BLaER1 (cell line): ENCODE results near the gene CEP97.

Experiments
- H3K27ac ChIP-seq: shearing (Covaris generic); formaldehyde crosslinking; 2 replicates; pipeline ENCODE4 v1.8.1; 2022
- H3K27me3 ChIP-seq: shearing (Covaris generic); formaldehyde crosslinking; 2 replicates; pipeline ENCODE4 v1.8.1; 2022
- H3K36me3 ChIP-seq: shearing (Covaris generic); formaldehyde crosslinking; 2 replicates; pipeline ENCODE4 v1.8.1; 2022
- H3K4me1 ChIP-seq: shearing (Covaris generic); formaldehyde crosslinking; 2 replicates; pipeline ENCODE4 v1.8.1; 2022
- H3K4me2 ChIP-seq: shearing (Covaris generic); formaldehyde crosslinking; 2 replicates; pipeline ENCODE4 v1.8.1; 2022
- H3K4me3 ChIP-seq: shearing (Covaris generic); formaldehyde crosslinking; 2 replicates; pipeline ENCODE4 v1.8.1; 2022
- H3K9ac ChIP-seq: shearing (Covaris generic); formaldehyde crosslinking; 2 replicates; pipeline ENCODE4 v1.8.1; 2022
- H3K9me3 ChIP-seq: shearing (Covaris generic); formaldehyde crosslinking; 2 replicates; pipeline ENCODE4 v1.8.1; 2022
- H4K20me1 ChIP-seq: shearing (Covaris generic); formaldehyde crosslinking; 2 replicates; pipeline ENCODE4 v1.8.1; 2022
- Cebpa-rat ChIP-seq: shearing (Covaris generic); IDR thresholded peaks from 2 replicates; pipeline ENCODE4 v1.8.1; 2022

The CEP97 gene

GRCh38 chr3:101778385-101779046 lies 54.1 kb downstream of the CEP97 start:
- no peaks in the 10 kb centered on the region for H3K27me3 ChIP-seq
- peak overlapping the region; percentile 80 for H3K9ac ChIP-seq
- H3K27ac ChIP-seq = peak overlapping the region; percentile 73
- peaks cover 11% of the 10 kb centered on the region for H3K36me3 ChIP-seq
- peaks cover 24% of the 10 kb centered on the region for H3K4me1 ChIP-seq
- peak overlapping the region; percentile 82 for H3K4me3 ChIP-seq
- no peaks in the 10 kb centered on the region for H4K20me1 ChIP-seq
- peak overlapping the region; percentile 80 for H3K4me2 ChIP-seq
- no peaks in the 10 kb centered on the region for H3K9me3 ChIP-seq
- TF ChIP-seq Cebpa-rat = no peak

- H3K4me3 ChIP-seq = peak within 1 kb of the TSS; percentile 82
- H4K20me1 ChIP-seq = no peaks in the 10 kb centered on the region
- TF ChIP-seq Cebpa-rat = no peak
- no peaks in the 10 kb centered on the region for H3K27me3 ChIP-seq
- H3K4me1 ChIP-seq = peaks cover 24% of the 10 kb centered on the region
- H3K9ac ChIP-seq = peak within 1 kb of the TSS; percentile 80
- peak within 1 kb of the TSS; percentile 80 for H3K4me2 ChIP-seq
- no peaks in the 10 kb centered on the region for H3K9me3 ChIP-seq
- H3K27ac ChIP-seq = peak within 1 kb of the TSS; percentile 73
- peaks cover 18% of the 10 kb centered on the region for H3K36me3 ChIP-seq
Observed at GRCh38 chr3:101779047-101779821, 54.8 kb downstream of the CEP97 start, which contains the start of gene NXPE3. Gene NXPE3 (plus strand): TSS chr3:101779211. CDS start chr3:101785597, 6,386 bp downstream.

GRCh38 chr3:101779822-101780381 lies 55.5 kb downstream of the CEP97 start:
- H3K9ac ChIP-seq = peak overlapping the region; percentile 80
- no peaks in the 10 kb centered on the region for H3K27me3 ChIP-seq
- H4K20me1 ChIP-seq = no peaks in the 10 kb centered on the region
- H3K9me3 ChIP-seq = no peaks in the 10 kb centered on the region
- peak overlapping the region; percentile 82 for H3K4me3 ChIP-seq
- H3K36me3 ChIP-seq = peaks cover 25% of the 10 kb centered on the region
- no peak overlapping the region for H3K27ac ChIP-seq
- H3K4me2 ChIP-seq = peak overlapping the region; percentile 80
- H3K4me1 ChIP-seq = peaks cover 24% of the 10 kb centered on the region
- no peak for TF ChIP-seq Cebpa-rat

GRCh38 chr3:101780661-101781060 lies 56.2 kb downstream of the CEP97 start:
- H3K27me3 ChIP-seq = no peaks in the 10 kb centered on the region
- no peak overlapping the region for H3K9ac ChIP-seq

GRCh38 chr3:101781166-101781565 lies 56.8 kb downstream of the CEP97 start:
- H3K36me3 ChIP-seq = peaks cover 36% of the 10 kb centered on the region
- no peaks in the 10 kb centered on the region for H3K9me3 ChIP-seq
- H4K20me1 ChIP-seq = no peaks in the 10 kb centered on the region
- H3K27ac ChIP-seq = no peak overlapping the region
- peaks cover 24% of the 10 kb centered on the region for H3K4me1 ChIP-seq
- TF ChIP-seq Cebpa-rat = no peak
- H3K4me3 ChIP-seq = no peak overlapping the region
- no peak overlapping the region for H3K4me2 ChIP-seq
- H3K27me3 ChIP-seq = no peaks in the 10 kb centered on the region
- no peak overlapping the region for H3K9ac ChIP-seq

More at GRCh38 chr3:101780661-101781060, 56.2 kb downstream of the CEP97 start:
- Histone ChIP-seq H4K20me1 (no peaks in the 10 kb centered on the region), H3K4me2 (no peak overlapping the region), H3K4me3 (no peak overlapping the region), H3K36me3 (peaks cover 31% of the 10 kb centered on the region), H3K9me3 (no peaks in the 10 kb centered on the region), H3K4me1 (peaks cover 24% of the 10 kb centered on the region), H3K27ac (no peak overlapping the region)
- TF ChIP-seq Cebpa-rat = no peak

- TF ChIP-seq Cebpa-rat = no peak
- no peak overlapping the region for H3K9ac ChIP-seq
- H4K20me1 ChIP-seq = no peaks in the 10 kb centered on the region
- no peak overlapping the region for H3K4me2 ChIP-seq
- H3K9me3 ChIP-seq = no peaks in the 10 kb centered on the region
- H3K27me3 ChIP-seq = no peaks in the 10 kb centered on the region
- H3K27ac ChIP-seq = no peak overlapping the region
- no peak overlapping the region for H3K4me3 ChIP-seq
- H3K4me1 ChIP-seq = peaks cover 12% of the 10 kb centered on the region
- peaks cover 72% of the 10 kb centered on the region for H3K36me3 ChIP-seq
Observed at GRCh38 chr3:101784855-101785613, 60.6 kb downstream of the CEP97 start.

GRCh38 chr3:101791778-101792177 lies 67.4 kb downstream of the CEP97 start:
- no peak for TF ChIP-seq Cebpa-rat
- peaks cover 94% of the 10 kb centered on the region for H3K36me3 ChIP-seq
- H4K20me1 ChIP-seq = no peaks in the 10 kb centered on the region
- no peak overlapping the region for H3K4me3 ChIP-seq
- no peaks in the 10 kb centered on the region for H3K27me3 ChIP-seq
- no peak overlapping the region for H3K4me2 ChIP-seq
- H3K27ac ChIP-seq = no peak overlapping the region
- H3K4me1 ChIP-seq = no peaks in the 10 kb centered on the region
- peaks cover 42% of the 10 kb centered on the region for H3K9me3 ChIP-seq
- H3K9ac ChIP-seq = no peak overlapping the region

GRCh38 chr3:101796077-101796680 lies 71.8 kb downstream of the CEP97 start:
- Histone ChIP-seq H3K36me3 (peaks cover 61% of the 10 kb centered on the region), H3K9me3 (peaks cover 33% of the 10 kb centered on the region), H3K9ac (no peak overlapping the region), H3K4me2 (no peak overlapping the region), H3K27me3 (no peaks in the 10 kb centered on the region), H3K4me3 (no peak overlapping the region), H3K4me1 (no peaks in the 10 kb centered on the region), H3K27ac (no peak overlapping the region), H4K20me1 (no peaks in the 10 kb centered on the region)
- no peak for TF ChIP-seq Cebpa-rat

GRCh38 chr3:101801174-101801573 lies 76.8 kb downstream of the CEP97 start:
- Histone ChIP-seq H3K4me1 (no peaks in the 10 kb centered on the region), H3K27me3 (no peaks in the 10 kb centered on the region), H3K9me3 (no peaks in the 10 kb centered on the region; the same call in 1 of the 2 replicates), H3K4me2 (no peak overlapping the region), H3K27ac (no peak overlapping the region), H4K20me1 (no peaks in the 10 kb centered on the region), H3K36me3 (peaks cover 24% of the 10 kb centered on the region), H3K4me3 (no peak overlapping the region), H3K9ac (no peak overlapping the region)
- no peak for TF ChIP-seq Cebpa-rat
